Karpas-422 (cell line): Measurements from ENCODE around the gene SLC46A1. TPM values are rescaled to one million over a fixed set of nuclear protein-coding genes. Genes with fewer than 3 reads are reported as not detected.

Experiments
- DNase-seq: peaks from one replicate; pipeline ENCODE4 v3.0.0-alpha.2; 2015
- H2AFZ ChIP-seq: fragments of 200-600 bp; sonication (generic); 2 replicates; pipeline ENCODE4 v1.6.1; 2014; ENCODE audit warnings: antibody characterized with exemption, low read length, mixed read lengths
- H3K27ac ChIP-seq: fragments of 200-600 bp; sonication (generic); 2 replicates; pipeline ENCODE4 v1.5.1; 2014; ENCODE audit warnings: mild to moderate bottlenecking, low read length, moderate library complexity
- H3K27me3 ChIP-seq: fragments of 200-600 bp; sonication (generic); 2 replicates; pipeline ENCODE4 v1.6.1; 2014; ENCODE audit warnings: low read length, mixed read lengths
- H3K36me3 ChIP-seq: fragments of 200-600 bp; sonication (generic); 2 replicates; pipeline ENCODE4 v1.6.1; 2014; ENCODE audit warnings: low read length, mixed read lengths; ENCODE audit not compliant: insufficient read depth
- H3K4me1 ChIP-seq: fragments of 200-600 bp; sonication (generic); 2 replicates; pipeline ENCODE4 v1.6.1; 2014; ENCODE audit warnings: mild to moderate bottlenecking, low read length, mixed read lengths
- H3K4me2 ChIP-seq: fragments of 200-600 bp; sonication (generic); 2 replicates; pipeline ENCODE4 v1.6.1; 2014; ENCODE audit warnings: low read length, low read depth, mild to moderate bottlenecking; ENCODE audit not compliant: poor library complexity, severe bottlenecking
- H3K4me3 ChIP-seq: fragments of 200-600 bp; sonication (generic); 2 replicates; pipeline ENCODE4 v1.5.1; 2014; ENCODE audit warnings: mild to moderate bottlenecking, antibody characterized with exemption, low read length, mixed read lengths
- H3K79me2 ChIP-seq: fragments of 200-600 bp; sonication (generic); 2 replicates; pipeline ENCODE4 v1.6.1; 2014; ENCODE audit warnings: mild to moderate bottlenecking, low read length, mixed read lengths
- H3K9ac ChIP-seq: fragments of 200-600 bp; sonication (generic); 2 replicates; pipeline ENCODE4 v1.6.0; 2014; ENCODE audit warnings: low read length
- H3K9me2 ChIP-seq: fragments of 200-600 bp; sonication (generic), shearing (Covaris generic); replicated peaks from 2 replicates; pipeline ENCODE4 v1.6.0; 2014; ENCODE audit warnings: mild to moderate bottlenecking, low read length, moderate library complexity; ENCODE audit not compliant: insufficient read depth
- H3K9me3 ChIP-seq: fragments of 300-700, 200-600 bp; sonication (generic); 2 replicates; pipeline ENCODE4 v1.6.1; 2014; ENCODE audit warnings: low read length, mixed read lengths
- H4K20me1 ChIP-seq: fragments of 200-600 bp; sonication (generic); 2 replicates; pipeline ENCODE4 v1.6.1; 2014; ENCODE audit warnings: mild to moderate bottlenecking, antibody characterized with exemption, low read length, low read depth; ENCODE audit not compliant: insufficient read depth
- total RNA-seq: library from RNA; depleted of rRNA; stranded (reverse); fragments of >200 nt; shearing (Covaris generic); gene quantifications from 2 replicates; pipeline ENCODE4 v1.2.3, GENCODE V29; 2014; ENCODE audit warnings: low replicate concordance

SLC46A1 gene
- total RNA-seq, 1 experiment from 2014 or later: 5.0 TPM

DNA sequence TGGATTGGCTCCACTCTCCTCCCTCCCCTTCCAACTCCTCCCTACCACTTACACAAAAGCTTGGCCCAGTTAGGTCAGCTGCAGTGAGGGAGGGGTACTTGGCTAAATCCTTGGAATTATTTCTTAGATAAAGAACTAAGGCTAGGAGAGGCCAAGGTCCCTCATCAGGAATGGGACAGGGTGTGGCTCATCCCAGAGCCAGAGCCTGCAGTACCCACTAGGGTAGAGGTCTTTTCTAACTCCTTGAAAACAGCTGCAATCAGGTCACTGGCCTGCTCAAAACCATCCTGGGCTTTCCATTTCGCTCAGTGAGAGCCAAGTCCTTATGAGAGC is 1.9 kb upstream of the SLC46A1 start:
- DNase-seq: no peak
- no peak overlapping the region for H2AFZ ChIP-seq
- H3K27me3 ChIP-seq: no peaks in the 10 kb centered on the region
- no peak overlapping the region for H3K4me2 ChIP-seq
- H4K20me1 ChIP-seq: no peaks in the 10 kb centered on the region
- H3K9me3 ChIP-seq: no peaks in the 10 kb centered on the region
- H3K27ac ChIP-seq: no peak overlapping the region
- H3K9me2 ChIP-seq: no peaks in the 10 kb centered on the region
- no peaks in the 10 kb centered on the region for H3K36me3 ChIP-seq
- peaks cover 13% of the 10 kb centered on the region for H3K4me1 ChIP-seq
- H3K79me2 ChIP-seq: no peaks in the 10 kb centered on the region
- no peak overlapping the region for H3K9ac ChIP-seq
- H3K4me3 ChIP-seq: no peak overlapping the region

DNA sequence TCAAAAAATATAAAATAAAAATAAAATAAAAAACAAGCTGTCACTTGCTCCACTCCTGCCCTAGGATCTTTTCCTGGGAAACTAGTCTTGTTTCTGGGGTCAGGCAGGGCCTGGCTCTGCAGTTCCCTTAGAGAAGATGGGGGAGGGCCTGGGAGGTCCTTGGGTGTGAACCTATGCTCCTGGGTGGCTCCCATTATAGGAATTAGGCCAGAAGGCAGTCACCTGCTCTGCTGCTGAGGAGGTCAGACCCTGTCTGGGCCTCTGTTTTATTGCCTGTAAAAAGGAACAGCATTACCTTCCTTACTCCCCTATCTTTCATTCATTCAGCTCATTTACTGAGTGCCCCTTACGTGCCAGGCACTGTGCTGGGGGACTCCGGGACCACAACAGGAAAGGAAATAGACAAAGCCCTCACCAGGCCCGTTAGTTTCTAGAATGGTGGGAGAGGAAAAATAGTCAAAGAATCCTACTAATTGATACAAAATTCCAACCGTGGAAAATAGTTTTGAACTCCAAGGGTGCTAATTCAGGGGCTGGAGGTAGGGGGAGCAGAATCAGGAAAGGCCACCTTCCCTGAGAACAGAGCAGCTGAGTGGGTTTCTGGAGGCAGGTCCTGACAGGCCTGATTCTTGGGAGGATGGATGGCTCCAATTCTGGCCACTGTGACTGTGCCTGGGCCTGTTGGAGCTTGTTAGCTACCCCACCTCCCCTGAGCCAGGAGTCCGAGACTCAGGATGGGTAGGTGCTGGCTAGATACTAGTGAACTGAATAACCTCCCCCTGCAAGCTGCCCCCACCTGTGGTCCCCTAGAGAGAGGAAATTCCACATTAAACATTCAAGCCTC is 1.3 kb upstream of the SLC46A1 start:
- Histone ChIP-seq H3K4me3 (no peak overlapping the region), H3K9me3 (no peaks in the 10 kb centered on the region), H4K20me1 (no peaks in the 10 kb centered on the region), H3K4me2 (no peak overlapping the region), H3K4me1 (peaks cover 13% of the 10 kb centered on the region), H3K27ac (no peak overlapping the region), H3K9me2 (no peaks in the 10 kb centered on the region), H3K79me2 (no peaks in the 10 kb centered on the region), H3K27me3 (no peaks in the 10 kb centered on the region), H3K36me3 (no peaks in the 10 kb centered on the region), H2AFZ (no peak overlapping the region), H3K9ac (no peak overlapping the region)
- no peak for DNase-seq

DNA sequence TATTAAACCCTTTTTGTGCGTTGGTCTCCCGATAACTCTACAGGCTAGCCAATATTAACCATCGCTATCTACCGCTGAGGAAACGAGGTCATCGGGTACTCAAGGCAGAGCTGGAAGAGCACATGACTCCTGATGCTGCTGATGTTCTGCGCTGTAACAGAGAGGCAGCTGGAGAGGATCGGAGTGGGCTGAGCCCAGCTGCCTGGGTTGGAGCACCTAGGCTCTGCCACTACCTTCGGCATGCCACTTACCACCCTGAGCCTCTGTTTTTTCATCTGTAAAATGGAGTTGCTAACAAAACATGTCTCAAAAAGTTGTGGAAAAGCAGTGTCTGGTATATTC is 432 bp upstream of the SLC46A1 start:
- peaks cover 13% of the 10 kb centered on the region for H3K4me1 ChIP-seq
- no peak overlapping the region for H3K27ac ChIP-seq
- H2AFZ ChIP-seq: peak overlapping the region; percentile 95; the same call in 1 of the 2 replicates
- no peaks in the 10 kb centered on the region for H3K9me3 ChIP-seq
- no peak for DNase-seq
- peak overlapping the region; percentile 95 for H3K4me2 ChIP-seq
- H3K4me3 ChIP-seq: peak overlapping the region; percentile 81
- no peaks in the 10 kb centered on the region for H3K27me3 ChIP-seq
- H3K79me2 ChIP-seq: no peaks in the 10 kb centered on the region
- peak overlapping the region; percentile 80 for H3K9ac ChIP-seq
- no peaks in the 10 kb centered on the region for H4K20me1 ChIP-seq
- no peaks in the 10 kb centered on the region for H3K9me2 ChIP-seq
- no peaks in the 10 kb centered on the region for H3K36me3 ChIP-seq

DNA sequence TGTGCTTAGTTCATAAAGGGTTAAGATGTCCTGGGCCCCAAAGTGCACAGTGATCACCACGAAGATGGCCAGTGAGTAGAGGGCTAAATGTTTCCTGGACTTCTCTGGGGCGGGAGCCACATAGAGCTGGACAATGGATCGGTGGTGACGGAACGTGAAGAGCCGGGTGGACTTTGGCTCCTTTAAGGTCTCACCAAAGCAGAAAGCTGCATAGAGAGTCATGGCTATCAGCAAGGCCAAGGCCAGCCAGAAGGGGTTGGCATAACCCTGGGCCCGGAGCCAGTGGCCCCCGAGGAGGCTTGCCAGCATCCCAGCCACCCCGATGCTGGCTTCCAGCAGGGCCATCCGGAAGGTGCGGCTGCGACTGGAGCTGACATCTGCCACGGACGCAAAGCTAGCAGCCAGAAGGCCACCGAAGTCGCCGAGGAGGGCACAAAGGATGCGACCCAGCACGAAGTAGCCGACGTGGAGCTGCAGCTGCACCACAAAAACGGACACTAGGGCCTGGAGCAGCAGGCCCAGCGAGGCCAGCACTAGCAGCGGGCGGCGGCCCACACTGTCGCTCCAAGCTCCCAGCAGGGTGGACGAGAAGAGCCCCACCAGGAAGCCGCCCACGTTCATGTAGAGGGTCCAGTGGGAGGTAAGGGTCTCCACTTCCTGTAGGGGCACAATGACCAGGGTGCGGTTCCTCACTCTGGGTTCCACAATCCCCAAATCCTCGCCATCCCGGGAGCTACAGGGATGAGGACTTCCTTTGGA is 1.0 kb downstream of the SLC46A1 start:
- Histone ChIP-seq H3K4me2 (peak overlapping the region; percentile 95), H3K4me1 (peaks cover 13% of the 10 kb centered on the region), H4K20me1 (no peaks in the 10 kb centered on the region), H2AFZ (no peak overlapping the region; the same call in 1 of the 2 replicates), H3K9me3 (no peaks in the 10 kb centered on the region), H3K4me3 (peak overlapping the region; percentile 81), H3K79me2 (no peaks in the 10 kb centered on the region), H3K36me3 (no peaks in the 10 kb centered on the region), H3K9me2 (no peaks in the 10 kb centered on the region), H3K9ac (peak overlapping the region; percentile 80), H3K27me3 (no peaks in the 10 kb centered on the region), H3K27ac (no peak overlapping the region)
- no peak for DNase-seq

DNA sequence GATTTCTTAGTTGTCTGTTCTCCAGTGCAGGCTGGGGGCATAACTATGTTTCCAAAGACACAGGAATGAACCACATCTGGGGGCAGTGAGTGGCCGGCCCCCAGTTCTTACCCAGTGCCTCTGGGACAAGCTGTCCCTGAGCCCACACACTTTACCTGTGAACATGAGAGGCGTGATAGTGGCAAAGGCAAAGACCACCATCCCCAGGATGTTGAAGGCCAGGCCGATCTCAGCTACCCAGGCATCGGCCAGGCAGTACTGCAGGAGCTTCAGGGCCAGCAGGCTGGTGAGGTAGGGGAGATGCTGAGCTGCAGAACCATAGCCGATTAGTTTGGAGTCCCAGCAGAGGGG is 1.6 kb downstream of the SLC46A1 start:
- Histone ChIP-seq H3K4me2 (no peak overlapping the region), H3K4me3 (no peak overlapping the region)

GRCh38 chr17:28404007-28404406 is 2.0 kb downstream of the SLC46A1 start:
- peaks cover 13% of the 10 kb centered on the region for H3K4me1 ChIP-seq
- H3K27ac ChIP-seq: no peak overlapping the region
- H3K9me2 ChIP-seq: no peaks in the 10 kb centered on the region
- H3K4me2 ChIP-seq: no peak overlapping the region
- no peaks in the 10 kb centered on the region for H3K36me3 ChIP-seq
- H3K4me3 ChIP-seq: no peak overlapping the region
- no peak overlapping the region for H3K9ac ChIP-seq
- no peak overlapping the region for H2AFZ ChIP-seq
- peak; percentile 61 for DNase-seq
- H4K20me1 ChIP-seq: no peaks in the 10 kb centered on the region
- no peaks in the 10 kb centered on the region for H3K27me3 ChIP-seq
- no peaks in the 10 kb centered on the region for H3K9me3 ChIP-seq
- H3K79me2 ChIP-seq: no peaks in the 10 kb centered on the region

More for the DNA sequence above, 1.6 kb downstream of the SLC46A1 start:
- Histone ChIP-seq H2AFZ (no peak overlapping the region), H3K4me1 (peaks cover 13% of the 10 kb centered on the region), H3K9me2 (no peaks in the 10 kb centered on the region), H3K9ac (no peak overlapping the region), H4K20me1 (no peaks in the 10 kb centered on the region), H3K27me3 (no peaks in the 10 kb centered on the region), H3K27ac (no peak overlapping the region), H3K79me2 (no peaks in the 10 kb centered on the region), H3K36me3 (no peaks in the 10 kb centered on the region), H3K9me3 (no peaks in the 10 kb centered on the region)
- DNase-seq: no peak

DNA sequence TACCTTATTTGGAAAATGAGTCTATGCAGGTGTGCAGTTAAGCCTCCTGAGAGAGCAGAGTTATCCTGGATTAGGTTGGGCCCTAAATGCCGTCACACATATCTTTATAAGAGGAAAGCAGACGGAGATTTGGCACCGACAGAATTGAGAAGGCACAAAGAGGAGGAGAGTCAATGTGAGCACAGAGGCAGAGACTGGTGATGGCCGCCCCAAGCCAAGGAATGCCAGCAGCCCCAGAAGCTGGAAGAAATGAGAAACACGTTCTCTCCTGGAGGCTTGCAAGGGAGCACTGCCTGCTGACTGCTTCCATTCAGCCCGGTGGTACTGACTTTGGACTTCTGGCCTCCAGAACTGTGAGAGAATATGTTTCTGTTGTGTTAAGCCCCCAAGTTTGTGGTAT is 3.2 kb downstream of the SLC46A1 start:
- Histone ChIP-seq H2AFZ (no peak overlapping the region), H3K9me2 (no peaks in the 10 kb centered on the region), H3K36me3 (peaks cover 4% of the 10 kb centered on the region; the same call in 1 of the 2 replicates), H3K4me2 (no peak overlapping the region), H3K27me3 (no peaks in the 10 kb centered on the region), H3K9ac (no peak overlapping the region), H3K27ac (no peak overlapping the region), H3K79me2 (no peaks in the 10 kb centered on the region), H3K4me3 (no peak overlapping the region), H3K4me1 (peaks cover 13% of the 10 kb centered on the region), H4K20me1 (peaks cover 8% of the 10 kb centered on the region; the same call in 1 of the 2 replicates), H3K9me3 (no peaks in the 10 kb centered on the region)
- no peak for DNase-seq

DNA sequence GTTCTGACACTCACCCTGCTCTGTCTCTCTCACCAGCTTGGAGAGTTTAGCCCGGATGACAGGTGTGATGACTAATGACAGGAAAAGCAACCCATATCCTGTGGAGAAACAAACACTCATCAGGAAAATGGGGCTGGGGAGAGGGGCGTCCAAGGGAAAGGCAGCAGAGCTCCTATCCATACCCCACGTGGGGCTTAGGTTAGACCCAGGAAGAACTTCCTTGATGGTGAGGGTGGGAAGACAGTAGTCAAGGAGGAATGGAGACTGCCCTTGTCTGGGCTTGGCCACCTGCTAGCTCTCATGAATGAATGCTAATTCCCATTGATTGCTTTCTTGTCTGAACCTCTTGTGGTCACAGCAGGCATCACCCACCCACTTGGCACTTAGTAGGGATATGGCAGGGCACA is 3.8 kb downstream of the SLC46A1 start:
- Histone ChIP-seq H3K27ac (no peak overlapping the region), H3K4me3 (no peak overlapping the region), H3K9me3 (no peaks in the 10 kb centered on the region), H3K4me1 (peaks cover 13% of the 10 kb centered on the region), H3K9me2 (no peaks in the 10 kb centered on the region), H4K20me1 (peaks cover 10% of the 10 kb centered on the region; the same call in 1 of the 2 replicates), H2AFZ (no peak overlapping the region), H3K36me3 (peaks cover 4% of the 10 kb centered on the region; the same call in 1 of the 2 replicates), H3K4me2 (no peak overlapping the region), H3K9ac (no peak overlapping the region), H3K27me3 (no peaks in the 10 kb centered on the region), H3K79me2 (no peaks in the 10 kb centered on the region)
- DNase-seq: peak; percentile 55
